IPS-NIHi11 (cell line): Measurements from ENCODE around the gene CELF2.

ENCODE experiments used
- DNase-seq: peaks from one replicate; pipeline ENCODE4 v3.0.0; 2012; ENCODE audit warnings: mixed read lengths, low spot score

Gene CELF2

GRCh38 chr10:11227103-11227502, 209.4 kb downstream of the CELF2 start:
- no peak for DNase-seq

GRCh38 chr10:11229893-11230292, 212.2 kb downstream of the CELF2 start:
- DNase-seq: no peak

GRCh38 chr10:11230498-11231167, 213.0 kb downstream of the CELF2 start:
- DNase-seq: no peak

- DNase-seq: no peak
These were observed 213.6 kb downstream of the CELF2 start for GRCh38 chr10:11231285-11231684.

GRCh38 chr10:11232222-11232961, 214.7 kb downstream of the CELF2 start:
- DNase-seq: no peak

- DNase-seq: no peak
These were observed 217.3 kb downstream of the CELF2 start for GRCh38 chr10:11234857-11235531.

GRCh38 chr10:11235771-11236170, 218.1 kb downstream of the CELF2 start:
- DNase-seq: no peak

GRCh38 chr10:11236234-11236633, 218.6 kb downstream of the CELF2 start:
- DNase-seq: no peak

- DNase-seq: no peak
These were observed 219.9 kb downstream of the CELF2 start for GRCh38 chr10:11237571-11237970.

GRCh38 chr10:11238893-11239292, 221.2 kb downstream of the CELF2 start:
- DNase-seq: no peak

- no peak for DNase-seq
These were observed 223.0 kb downstream of the CELF2 start for GRCh38 chr10:11240641-11241040.

- DNase-seq: no peak
These were observed 225.0 kb downstream of the CELF2 start for GRCh38 chr10:11242443-11243387.

GRCh38 chr10:11243425-11244222, 226.0 kb downstream of the CELF2 start:
- DNase-seq: no peak

- DNase-seq: no peak
These were observed 227.4 kb downstream of the CELF2 start for GRCh38 chr10:11245095-11245479.

- DNase-seq: no peak
These were observed 227.8 kb downstream of the CELF2 start for GRCh38 chr10:11245510-11245909.

- no peak for DNase-seq
These were observed 228.4 kb downstream of the CELF2 start for GRCh38 chr10:11245981-11246590.

GRCh38 chr10:11246752-11247467, 229.2 kb downstream of the CELF2 start:
- no peak for DNase-seq

- DNase-seq: no peak
These were observed 231.6 kb downstream of the CELF2 start for GRCh38 chr10:11249152-11249807.

GRCh38 chr10:11249808-11250195, 232.1 kb downstream of the CELF2 start:
- DNase-seq: no peak

GRCh38 chr10:11250304-11250703, 232.6 kb downstream of the CELF2 start:
- DNase-seq: no peak
